Ascending aorta (tissue), 2 donors: ENCODE data around the gene USP3. TPM values are rescaled to one million over a fixed set of nuclear protein-coding genes. Genes with fewer than 3 reads are reported as not detected.
A peak's percentile ranks its signal among the peaks of the same experiment; 100 is the strongest.

ENCODE experiments used
- DNase-seq, 2 donors: peaks; one replicate each; pipeline ENCODE4 v3.0.0-alpha.2; 2019; ENCODE audit warnings: low spot score in 2 of 2
- H3K27ac ChIP-seq, 2 donors: fragments of 200-600 bp; sonication (generic); one replicate each; pipeline ENCODE4 v1.5.1; 2016 to 2017; ENCODE audit warnings: mild to moderate bottlenecking in 1 of 2
- H3K27me3 ChIP-seq: fragments of 200-600 bp; sonication (generic); one replicate; pipeline ENCODE4 v1.5.1; 2017
- H3K36me3 ChIP-seq, 2 donors: fragments of 200-600 bp; sonication (generic); one replicate each; pipeline ENCODE4 v1.5.1; 2016
- H3K4me1 ChIP-seq, 2 donors: fragments of 200-600 bp; sonication (generic); one replicate each; pipeline ENCODE4 v1.5.1; 2016 to 2017; ENCODE audit warnings: mild to moderate bottlenecking in 1 of 2
- H3K4me3 ChIP-seq, 2 donors: fragments of 200-600 bp; sonication (generic); one replicate each; pipeline ENCODE4 v1.5.1; 2016 to 2017; ENCODE audit warnings: mild to moderate bottlenecking in 1 of 2
- H3K9me3 ChIP-seq, 2 donors: fragments of 200-600 bp; sonication (generic); one replicate each; pipeline ENCODE4 v1.5.1; 2016
- intact Hi-C: fragments of 100-400 bp; cut with DNase I; formaldehyde crosslinking; loops from one replicate; pipeline ENCODE4 v1.15.1; 2023
- total RNA-seq: library from RNA; depleted of rRNA; stranded (reverse); fragments of >200 nt; gene quantifications from one replicate; pipeline ENCODE4 v1.1.0, GENCODE V29; 2016
- TF ChIP-seq, protein P1 (sequence below), 3 experiments: fragments of 200-600 bp in 2 of 3; fragments of 450-650 bp in 1 of 3; sonication (generic) in 2 of 3; IDR thresholded peaks; one replicate each; pipeline ENCODE4 v1.5.1; 2016 to 2019; ENCODE audit warnings: antibody characterized with exemption in 3 of 3, mild to moderate bottlenecking in 1 of 3, moderate library complexity in 1 of 3

USP3 gene
- total RNA-seq, 1 donor from 2014 or later: 61.9 TPM

DNA sequence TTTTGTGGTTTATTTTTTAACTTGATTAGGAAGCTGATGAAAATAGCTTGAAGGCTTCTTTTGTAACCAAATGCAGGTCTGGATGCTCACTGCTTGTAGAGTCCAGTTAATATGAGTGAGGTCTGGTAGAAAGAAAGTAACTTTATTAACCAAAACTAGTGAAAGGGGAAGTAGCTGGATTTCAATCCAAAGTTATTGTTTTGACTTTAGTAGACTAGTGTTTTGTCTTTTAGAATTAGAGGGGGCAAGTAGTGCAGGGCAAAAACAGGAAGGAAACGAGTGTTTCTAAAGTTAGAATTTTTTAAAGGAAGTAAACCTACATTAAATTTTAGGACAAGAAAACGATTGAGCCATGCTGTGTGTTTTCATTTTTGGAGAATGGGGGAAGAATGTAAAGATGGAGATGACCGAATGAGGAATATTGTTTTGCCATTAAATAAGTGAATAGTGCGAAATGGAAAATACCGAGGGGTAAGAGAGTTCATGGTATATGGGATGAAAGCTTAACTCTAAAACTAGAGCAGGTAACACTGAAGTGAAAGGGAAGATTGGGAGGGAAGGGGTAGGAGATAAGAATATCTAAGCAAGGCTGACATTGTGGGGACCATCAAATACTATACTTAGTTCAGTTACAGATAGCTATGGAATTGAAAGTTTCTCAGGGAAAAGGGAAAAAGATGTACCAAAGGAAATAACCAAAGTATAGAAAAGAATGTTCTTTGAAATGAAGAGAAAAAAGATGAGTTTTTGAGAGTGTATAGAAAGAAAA, 40.0 kb downstream of the USP3 start:
- Histone ChIP-seq H3K27ac (no peak overlapping the region), H3K27me3 (no peaks in the 10 kb centered on the region), H3K36me3 (peaks cover 0 to 5% of the 10 kb centered on the region in 2 donors), H3K9me3 (no peaks in the 10 kb centered on the region), H3K4me3 (no peak overlapping the region), H3K4me1 (no peaks in the 10 kb centered on the region)
- TF ChIP-seq, protein P1, sequence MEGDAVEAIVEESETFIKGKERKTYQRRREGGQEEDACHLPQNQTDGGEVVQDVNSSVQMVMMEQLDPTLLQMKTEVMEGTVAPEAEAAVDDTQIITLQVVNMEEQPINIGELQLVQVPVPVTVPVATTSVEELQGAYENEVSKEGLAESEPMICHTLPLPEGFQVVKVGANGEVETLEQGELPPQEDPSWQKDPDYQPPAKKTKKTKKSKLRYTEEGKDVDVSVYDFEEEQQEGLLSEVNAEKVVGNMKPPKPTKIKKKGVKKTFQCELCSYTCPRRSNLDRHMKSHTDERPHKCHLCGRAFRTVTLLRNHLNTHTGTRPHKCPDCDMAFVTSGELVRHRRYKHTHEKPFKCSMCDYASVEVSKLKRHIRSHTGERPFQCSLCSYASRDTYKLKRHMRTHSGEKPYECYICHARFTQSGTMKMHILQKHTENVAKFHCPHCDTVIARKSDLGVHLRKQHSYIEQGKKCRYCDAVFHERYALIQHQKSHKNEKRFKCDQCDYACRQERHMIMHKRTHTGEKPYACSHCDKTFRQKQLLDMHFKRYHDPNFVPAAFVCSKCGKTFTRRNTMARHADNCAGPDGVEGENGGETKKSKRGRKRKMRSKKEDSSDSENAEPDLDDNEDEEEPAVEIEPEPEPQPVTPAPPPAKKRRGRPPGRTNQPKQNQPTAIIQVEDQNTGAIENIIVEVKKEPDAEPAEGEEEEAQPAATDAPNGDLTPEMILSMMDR (IDR thresholded peaks at IDR 0.05): no peak
- DNase-seq: no peak
- intact Hi-C loops: no loop called here

DNA sequence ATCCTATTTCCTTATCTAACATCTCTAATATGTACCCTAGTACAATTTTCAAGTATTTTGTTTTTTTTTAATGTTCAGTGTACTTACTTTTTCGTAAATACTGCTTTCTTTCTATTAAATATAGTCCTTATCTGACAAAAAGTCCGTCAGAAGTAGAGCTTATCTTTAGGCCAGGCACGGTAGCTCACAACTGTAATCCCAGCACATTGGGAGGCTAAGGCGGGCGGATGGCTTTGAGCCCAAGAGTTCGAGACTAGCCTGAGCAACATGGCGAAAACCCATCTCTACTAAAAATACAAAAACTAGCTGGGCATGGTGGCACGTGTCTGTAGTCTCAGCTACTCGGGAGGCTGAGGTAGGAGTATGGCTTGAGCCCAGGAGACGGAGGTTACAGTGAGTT, 41.1 kb downstream of the USP3 start:
- TF ChIP-seq, protein P1 (IDR thresholded peaks at IDR 0.05): no peak
- H3K27ac ChIP-seq: no peak overlapping the region
- H3K4me3 ChIP-seq: no peak overlapping the region
- no peaks in the 10 kb centered on the region for H3K9me3 ChIP-seq
- H3K36me3 ChIP-seq: peaks cover 0 to 5% of the 10 kb centered on the region in 2 donors
- no peaks in the 10 kb centered on the region for H3K4me1 ChIP-seq
- intact Hi-C loops: no loop called here
- no peak for DNase-seq
- H3K27me3 ChIP-seq: no peaks in the 10 kb centered on the region

DNA sequence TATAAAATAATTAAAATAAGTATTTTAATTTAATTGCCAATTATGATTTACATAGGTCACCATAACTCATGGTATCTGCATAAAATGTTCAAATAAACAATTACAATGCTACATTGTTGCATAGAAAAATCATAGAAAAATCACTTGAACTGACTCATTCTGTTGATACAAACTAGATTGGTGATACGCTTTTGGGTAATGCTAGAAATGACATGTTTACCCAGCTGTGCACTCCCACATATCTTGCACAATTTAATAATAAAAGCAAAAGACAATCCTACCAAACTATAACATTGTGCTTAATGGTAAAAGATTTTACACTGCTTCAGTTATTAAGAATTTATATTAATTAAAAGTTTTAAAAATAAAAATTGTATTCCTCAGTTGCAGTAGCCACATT, 47.0 kb downstream of the USP3 start:
- Histone ChIP-seq H3K4me3 (no peak overlapping the region), H3K9me3 (no peaks in the 10 kb centered on the region), H3K27ac (no peak overlapping the region), H3K27me3 (no peaks in the 10 kb centered on the region), H3K4me1 (peaks cover 0 to 11% of the 10 kb centered on the region in 2 donors), H3K36me3 (no peaks in the 10 kb centered on the region)
- DNase-seq: no peak
- TF ChIP-seq, protein P1 (IDR thresholded peaks at IDR 0.05): no peak
- intact Hi-C loops: loop anchor here (5.0 kb wide), 3 partner anchors 44 to 64 kb away; partner anchors contain the start of gene FBXL22

DNA sequence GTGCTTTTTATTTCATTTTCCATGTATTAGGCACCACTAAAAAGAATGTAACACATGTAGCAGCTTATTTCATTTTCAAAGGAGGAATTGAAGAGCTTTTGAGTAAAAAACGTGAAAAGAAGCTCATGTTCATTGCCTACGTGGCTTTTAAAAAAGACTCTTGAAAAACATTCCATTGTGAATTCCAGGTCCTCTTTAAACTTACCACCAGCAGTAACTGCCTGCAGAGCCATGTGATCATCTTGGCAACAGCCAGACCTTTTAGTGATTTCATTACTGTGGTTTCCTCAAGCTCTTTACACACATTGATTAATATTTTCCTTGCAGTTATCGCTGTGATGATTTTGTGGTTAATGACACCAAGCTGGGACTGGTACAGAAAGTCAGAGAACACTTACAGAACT, 49.0 kb downstream of the USP3 start:
- Histone ChIP-seq H3K36me3 (peaks cover 7 to 16% of the 10 kb centered on the region in 2 donors), H3K4me3 (peak overlapping the region in 1 of 2 donors; percentile 19), H3K27me3 (no peaks in the 10 kb centered on the region), H3K9me3 (no peaks in the 10 kb centered on the region), H3K27ac (peak overlapping the region; percentile 37 to 42), H3K4me1 (peaks cover 0 to 11% of the 10 kb centered on the region in 2 donors)
- DNase-seq: no peak
- TF ChIP-seq, protein P1 (IDR thresholded peaks at IDR 0.05): no peak
- intact Hi-C loops: loop anchor here (5.0 kb wide), 3 partner anchors 44 to 66 kb away; partner anchors contain the start of gene FBXL22

DNA sequence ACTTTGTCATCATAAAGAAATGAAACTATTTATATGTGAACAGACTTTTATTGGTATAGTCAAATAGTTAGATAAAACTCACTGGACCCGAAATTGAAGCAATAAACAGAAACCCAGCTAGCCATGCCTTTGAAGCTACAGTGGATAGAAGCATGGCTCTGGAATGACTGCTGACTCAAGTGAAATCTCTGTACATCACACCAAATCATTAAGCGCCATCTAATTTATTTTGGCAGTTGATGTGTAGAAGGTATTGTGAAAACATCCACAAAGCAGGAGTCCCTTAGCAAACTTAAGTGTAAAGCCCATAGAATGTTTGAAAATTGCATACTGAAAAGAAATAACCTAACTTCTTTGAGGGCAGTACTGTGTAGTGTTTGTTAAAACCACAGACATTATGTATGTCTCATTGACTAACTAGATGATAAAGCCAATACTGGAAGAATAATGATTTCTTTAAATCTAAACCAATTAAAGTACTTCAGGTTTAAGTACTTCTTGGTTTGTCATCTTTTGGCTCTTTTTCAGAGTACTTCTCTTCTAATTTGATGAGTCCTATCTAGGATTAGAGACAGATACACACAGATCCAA, 50.0 kb downstream of the USP3 start:
- intact Hi-C loops: loop anchor here (5.0 kb wide), 3 partner anchors 43 to 67 kb away; partner anchors contain the start of gene FBXL22
- DNase-seq: no peak
- peaks cover 0 to 11% of the 10 kb centered on the region in 2 donors for H3K4me1 ChIP-seq

More for the DNA sequence above, 50.0 kb downstream of the USP3 start:
- Histone ChIP-seq H3K27ac (no peak overlapping the region), H3K9me3 (no peaks in the 10 kb centered on the region), H3K27me3 (no peaks in the 10 kb centered on the region), H3K4me3 (no peak overlapping the region), H3K36me3 (peaks cover 7 to 16% of the 10 kb centered on the region in 2 donors)
- TF ChIP-seq, protein P1 (IDR thresholded peaks at IDR 0.05): no peak
